NCI-H187 (cell line): ENCODE data around the gene TMEM106C.
"Not testable (repeated sequence)": the region's sequence is repeated elsewhere in the genome, so short reads cannot be mapped to it uniquely, and the experiment has no call there.

Source experiments
- DNase-seq, 2 experiments: peaks; one replicate each; lab custom pipeline; 2025; lab: John Stamatoyannopoulos, UW

Gene TMEM106C

DNA sequence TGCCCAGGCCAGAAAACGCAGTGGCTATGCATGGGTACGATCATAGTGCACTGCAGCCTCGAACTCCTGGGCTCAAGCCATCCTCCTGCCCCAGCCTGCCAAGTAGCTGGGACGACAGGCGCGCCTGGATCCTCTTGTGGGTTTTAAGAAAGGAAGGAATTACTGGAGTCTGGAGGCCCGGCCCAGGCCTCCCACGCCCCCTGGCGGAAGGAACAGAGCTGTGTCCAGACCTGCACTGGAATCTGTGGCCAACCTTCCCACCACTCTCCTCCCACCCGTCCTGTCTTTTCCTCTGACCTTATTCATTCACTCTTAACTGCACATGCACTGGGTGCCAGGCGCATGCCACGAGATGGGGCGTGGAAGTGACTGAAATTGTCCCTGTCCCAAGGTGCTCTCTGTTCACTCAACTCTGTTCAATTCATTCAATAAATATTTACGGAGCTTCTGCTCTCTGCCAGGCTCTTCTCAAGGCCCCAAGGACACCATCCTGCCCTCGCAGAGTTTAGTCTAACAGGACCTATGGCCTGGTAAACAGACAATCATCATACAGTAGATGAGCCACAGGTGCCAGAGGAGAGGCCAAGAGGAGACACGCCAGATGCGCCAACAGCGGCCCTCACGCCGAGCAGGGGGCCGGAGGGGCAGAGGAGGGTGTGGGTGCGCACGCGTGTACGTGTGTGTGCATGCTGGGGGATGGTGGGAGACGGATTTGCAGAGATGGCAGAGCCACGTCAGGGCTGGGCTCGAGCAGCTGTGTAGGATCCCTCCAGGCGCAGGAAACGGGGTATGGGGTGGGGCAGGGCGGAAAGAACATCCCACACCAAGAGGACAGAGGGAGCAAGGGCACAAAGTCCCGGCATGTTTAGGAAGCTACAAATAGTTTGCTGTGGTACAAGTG lies 13.7 kb upstream of the TMEM106C start:
- DNase-seq, result peak in 1 of 2 experiments; percentile 54

DNA sequence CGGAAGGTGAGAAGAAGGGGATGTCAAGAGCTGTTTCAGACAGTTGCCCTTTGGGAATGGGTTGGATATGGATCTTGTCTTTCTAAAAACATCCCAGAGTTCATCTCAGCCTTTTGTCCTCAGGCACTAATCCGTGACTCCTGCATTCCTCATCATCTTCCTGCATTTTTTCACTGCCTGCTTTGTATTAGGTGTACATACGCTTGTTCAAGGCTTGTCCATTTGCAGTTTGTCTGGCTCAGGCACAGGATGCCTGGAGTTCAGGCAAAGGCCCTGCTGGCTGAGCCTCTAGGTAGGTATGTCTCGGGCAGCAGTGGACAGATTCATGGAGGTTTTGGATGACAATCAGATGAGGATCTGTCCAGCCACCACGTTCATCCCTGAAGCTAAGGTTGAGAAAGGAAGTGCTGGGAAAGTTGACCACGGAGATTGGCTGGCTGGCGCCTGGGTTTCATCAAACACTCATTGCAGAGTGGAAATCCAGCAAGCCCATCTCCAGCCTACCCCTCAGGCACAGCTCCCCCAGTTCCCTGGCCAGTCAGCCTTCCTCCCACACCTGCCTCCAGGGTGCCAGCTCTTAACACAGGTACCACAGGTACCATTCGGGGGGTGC lies 12.4 kb upstream of the TMEM106C start:
- DNase-seq, result no peak

DNA sequence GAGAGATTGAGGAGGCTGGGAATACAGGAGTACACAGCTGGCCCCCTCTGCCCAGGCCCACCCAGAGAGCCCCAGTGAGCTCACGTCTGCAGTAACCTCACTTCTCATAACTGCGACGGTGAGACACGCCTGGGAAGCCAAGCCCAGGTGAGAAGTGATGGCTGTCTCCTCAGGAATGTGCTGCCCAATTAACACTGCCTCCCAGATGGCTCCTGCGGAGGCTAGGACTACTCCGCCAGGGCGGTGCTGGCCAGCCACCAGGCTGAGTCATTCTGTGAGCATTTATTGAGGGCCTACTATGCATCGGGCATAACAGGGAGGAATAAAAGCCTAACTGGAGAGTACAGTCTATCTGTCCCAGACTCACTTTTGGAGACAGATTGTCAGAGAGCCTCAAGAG lies 9.3 kb upstream of the TMEM106C start:
- no peak for DNase-seq

DNA sequence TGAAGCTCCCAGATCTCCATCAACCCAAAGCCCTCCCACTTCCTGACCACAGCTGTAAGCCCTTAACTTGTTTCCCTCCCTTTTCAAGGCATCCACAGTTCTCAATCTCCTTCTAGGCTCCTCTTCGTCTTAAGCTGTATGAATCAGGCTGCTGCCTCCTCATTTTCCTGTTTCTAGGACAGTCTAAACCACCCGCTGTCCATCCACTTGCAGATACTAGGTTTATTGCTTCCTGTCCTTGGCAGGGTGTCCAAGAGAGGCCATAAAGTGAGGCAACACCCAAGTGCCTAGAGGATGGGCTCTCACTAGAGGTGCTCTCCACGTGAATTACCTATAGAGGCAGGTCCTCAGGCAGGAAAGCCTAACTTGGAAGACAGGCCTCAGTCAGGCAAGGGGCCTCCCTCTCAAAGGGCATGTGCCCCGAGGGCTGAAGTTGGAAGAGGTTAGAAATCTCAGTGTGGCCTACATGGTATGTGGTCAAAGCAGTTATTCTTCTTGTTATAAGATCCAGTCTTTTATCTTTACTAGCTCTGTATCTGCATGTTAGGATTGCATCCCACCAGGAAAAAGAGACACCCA lies 8.8 kb upstream of the TMEM106C start:
- no peak for DNase-seq

DNA sequence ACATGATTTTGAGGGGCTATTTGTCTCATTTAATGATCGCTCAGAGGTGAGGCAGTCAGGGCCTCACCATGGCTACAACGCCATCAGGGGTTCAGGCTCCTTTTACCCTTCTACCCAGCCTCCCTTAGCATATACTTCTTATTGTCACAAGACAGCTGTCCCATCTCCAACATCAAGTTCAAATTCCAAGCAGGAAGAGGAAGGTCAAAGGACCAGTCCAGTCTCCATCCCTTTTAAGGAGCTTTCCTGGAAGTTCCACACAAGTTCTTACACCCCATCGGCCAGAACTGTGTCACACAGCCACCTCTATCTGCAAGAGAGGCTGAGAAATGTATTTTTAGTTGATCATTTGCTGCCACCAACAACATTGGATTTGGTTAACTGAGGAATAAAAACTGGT lies 8.3 kb upstream of the TMEM106C start:
- DNase-seq, result no peak

DNA sequence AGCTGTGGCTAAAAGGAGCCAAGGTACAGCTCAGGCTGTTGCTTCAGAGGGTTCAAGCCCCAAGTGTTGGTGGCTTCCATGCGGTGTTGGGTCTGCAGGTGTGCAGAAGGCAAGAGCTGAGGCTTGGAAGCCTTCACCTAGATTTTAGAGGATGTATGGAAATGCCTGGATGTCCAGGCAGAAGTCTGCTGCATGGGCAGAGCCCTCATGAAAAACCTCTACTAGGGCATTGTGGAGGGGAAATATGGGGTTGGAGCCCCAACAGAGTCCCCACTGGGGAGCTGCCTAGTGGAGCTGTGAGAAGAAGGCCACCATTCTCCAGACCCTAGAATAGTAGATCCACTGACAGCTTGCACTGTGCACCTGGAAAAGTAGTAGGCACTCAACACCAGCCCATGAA lies 5.7 kb upstream of the TMEM106C start:
- DNase-seq, result not testable (repeated sequence)

DNA sequence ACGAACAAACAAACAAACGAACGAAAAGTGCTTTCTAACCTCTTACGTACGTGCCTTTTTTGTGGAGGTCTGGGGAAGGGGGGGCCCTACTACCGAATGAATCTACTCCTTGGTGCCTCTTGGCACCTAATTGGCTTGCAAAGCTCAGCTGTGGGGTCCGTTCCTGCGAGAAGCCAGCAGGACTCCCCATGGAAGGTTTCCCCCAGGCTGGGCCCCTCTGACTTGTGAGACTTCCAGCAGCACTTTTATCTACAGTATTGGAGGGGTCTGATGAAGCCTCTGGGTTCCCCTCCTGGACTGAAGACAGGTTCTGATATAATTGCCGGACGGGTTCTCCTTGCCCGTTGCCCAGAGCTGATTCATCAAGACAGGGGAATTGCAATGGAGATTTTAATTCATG lies 1.2 kb upstream of the TMEM106C start:
- DNase-seq, result no peak

DNA sequence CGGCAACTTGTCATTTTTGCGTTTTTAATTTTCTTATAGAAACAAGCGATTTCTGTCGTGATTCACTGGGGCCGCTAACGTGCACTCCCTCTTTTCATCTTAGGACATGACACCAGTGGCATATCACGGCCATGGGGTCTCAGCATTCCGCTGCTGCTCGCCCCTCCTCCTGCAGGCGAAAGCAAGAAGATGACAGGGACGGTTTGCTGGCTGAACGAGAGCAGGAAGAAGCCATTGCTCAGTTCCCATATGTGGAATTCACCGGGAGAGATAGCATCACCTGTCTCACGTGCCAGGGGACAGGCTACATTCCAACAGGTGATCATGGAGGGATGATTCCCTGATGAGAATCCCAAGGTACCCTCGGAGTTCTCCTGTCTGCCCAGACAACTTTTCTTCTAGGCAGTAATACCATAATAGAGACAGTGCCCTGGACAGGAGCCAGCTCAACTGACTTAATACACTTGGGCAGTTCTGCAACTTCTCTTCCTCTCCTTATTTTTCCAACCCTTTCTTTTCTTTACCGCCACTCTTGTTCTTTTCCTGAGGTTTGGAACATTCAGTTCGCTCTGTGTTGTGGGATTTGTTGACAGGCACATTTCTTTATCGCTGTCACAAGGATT lies 821 bp downstream of the TMEM106C start:
- DNase-seq, result peak in 1 of 2 experiments; percentile 7

DNA sequence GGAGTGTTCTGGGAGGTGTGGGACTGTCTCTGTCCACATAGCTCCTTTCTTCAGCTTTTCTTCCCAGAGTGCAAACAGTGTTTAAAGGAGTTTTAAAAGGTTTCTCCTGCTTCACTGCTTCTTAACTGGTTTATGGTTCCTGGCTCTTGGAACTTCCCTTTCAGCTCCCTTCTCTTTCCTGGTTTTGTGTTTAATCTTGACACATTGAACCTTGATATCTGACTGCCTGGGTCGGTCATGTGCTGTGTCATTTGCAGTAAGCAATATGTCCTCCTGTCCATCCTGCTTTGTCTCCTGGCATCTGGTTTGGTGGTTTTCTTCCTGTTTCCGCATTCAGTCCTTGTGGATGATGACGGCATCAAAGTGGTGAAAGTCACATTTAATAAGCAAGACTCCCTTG lies 2.2 kb downstream of the TMEM106C start:
- no peak for DNase-seq

DNA sequence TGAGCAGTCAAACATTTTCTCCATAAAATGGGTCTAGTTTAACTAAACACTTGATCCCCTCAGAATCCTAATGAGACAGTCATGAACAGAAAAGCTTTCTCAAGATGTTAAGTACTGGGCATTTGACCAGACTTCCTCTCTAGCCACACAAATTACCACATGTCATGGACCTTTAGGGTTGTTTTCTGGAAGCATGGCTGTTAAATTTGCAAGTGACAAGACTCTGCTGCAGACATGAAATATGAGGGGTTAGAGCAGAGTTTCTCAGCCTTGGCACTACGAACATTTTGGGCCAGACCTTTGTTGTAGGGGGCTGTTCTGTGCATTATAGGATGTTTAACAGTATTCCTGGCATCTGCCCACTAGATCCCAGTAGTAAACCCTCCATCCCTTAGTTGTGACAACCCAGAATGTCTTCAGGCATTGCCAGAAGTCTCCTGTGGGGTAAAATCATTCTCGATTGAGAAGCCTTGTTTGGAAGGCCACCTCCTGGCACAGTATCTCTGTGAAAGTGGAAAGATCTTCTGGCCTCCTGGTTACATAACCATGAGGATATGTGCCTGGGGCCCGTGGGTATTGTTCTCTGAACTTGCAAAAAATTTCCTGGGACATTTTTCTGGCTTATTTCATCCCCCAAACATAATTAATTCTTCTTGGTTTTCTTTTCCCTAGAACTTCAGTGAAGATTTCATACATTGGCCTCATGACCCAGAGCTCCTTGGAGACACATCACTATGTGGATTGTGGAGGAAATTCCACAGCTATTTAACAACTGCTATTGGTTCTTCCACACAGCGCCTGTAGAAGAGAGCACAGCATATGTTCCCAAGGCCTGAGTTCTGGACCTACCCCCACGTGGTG lies 4.3 kb downstream of the TMEM106C start:
- DNase-seq, result no peak

DNA sequence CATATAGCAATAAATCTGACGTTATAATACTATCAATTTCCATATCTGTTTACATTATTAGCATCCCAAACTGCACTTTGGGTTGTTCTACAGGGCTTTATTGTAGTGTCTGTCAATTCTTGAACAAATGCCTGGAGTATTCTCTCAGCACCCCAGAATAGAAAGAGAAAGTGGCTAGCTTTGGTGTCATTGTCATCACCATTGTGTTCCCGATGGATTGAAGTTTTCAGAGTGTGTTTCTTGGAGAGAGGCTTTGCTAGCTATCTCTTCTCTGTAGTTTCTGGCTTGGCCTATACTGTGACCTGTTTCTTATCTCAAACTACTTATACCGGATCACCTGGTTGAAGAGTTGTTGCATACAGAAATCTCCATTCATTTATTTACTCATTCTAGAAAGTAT lies 6.4 kb downstream of the TMEM106C start:
- no peak for DNase-seq

DNA sequence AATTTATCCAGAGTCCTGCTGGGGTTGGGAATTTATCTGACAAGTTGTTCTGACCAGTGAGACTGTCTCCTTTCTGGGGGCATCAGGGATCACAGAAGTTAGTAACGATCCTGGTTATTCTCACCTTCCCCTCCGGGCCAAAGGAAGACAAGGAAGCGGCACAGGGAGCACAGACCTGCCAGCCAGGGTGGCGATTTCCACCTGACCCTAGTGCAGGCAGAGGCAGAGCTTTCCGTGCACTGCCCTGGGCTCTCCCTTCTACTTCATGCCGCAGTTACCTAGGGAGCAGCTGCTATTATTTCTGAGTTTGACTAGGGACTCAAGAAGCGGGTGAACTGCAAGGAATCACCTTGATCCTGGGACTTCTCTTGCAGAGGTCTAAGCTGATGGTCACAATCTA lies 7.4 kb downstream of the TMEM106C start:
- DNase-seq, result no peak

DNA sequence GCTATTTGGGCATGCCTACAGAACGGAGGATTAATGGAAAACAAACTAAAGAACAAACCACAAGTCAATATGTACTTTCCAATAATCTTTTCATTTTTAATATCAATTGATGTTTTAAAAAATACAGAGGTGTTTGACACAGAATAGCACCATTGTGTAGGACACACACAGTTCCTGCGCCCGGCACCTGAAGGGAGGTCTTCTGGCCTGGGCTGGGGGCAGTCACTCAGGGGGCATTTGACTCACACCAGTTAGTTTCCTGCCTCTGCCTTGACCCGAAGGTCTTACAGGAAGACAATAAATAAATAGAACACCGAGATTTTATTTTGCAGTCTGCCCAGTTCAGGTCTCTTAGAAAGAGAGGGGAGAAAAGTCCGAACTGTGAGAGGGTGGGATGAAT lies 9.5 kb downstream of the TMEM106C start:
- no peak for DNase-seq

DNA sequence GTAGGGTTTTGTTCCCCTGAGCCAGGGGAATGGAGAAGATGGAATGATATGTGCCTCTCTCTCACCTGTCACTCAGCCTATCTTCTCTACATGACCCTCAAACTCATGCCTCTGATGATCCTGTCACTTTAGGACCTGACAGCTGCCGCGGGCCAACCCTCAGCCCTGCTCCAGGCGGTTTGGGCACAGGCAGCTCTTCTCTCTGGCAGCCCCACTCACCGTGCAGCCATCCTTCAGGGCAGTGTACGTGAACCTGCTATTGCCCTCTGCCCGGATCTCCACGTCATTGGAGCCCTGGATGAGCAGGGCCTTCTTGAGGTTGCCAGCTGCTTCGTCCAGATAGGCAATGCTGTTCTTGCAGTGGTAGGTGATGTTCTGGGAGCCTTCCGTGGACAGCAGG lies 10.5 kb downstream of the TMEM106C start:
- DNase-seq, result no peak

DNA sequence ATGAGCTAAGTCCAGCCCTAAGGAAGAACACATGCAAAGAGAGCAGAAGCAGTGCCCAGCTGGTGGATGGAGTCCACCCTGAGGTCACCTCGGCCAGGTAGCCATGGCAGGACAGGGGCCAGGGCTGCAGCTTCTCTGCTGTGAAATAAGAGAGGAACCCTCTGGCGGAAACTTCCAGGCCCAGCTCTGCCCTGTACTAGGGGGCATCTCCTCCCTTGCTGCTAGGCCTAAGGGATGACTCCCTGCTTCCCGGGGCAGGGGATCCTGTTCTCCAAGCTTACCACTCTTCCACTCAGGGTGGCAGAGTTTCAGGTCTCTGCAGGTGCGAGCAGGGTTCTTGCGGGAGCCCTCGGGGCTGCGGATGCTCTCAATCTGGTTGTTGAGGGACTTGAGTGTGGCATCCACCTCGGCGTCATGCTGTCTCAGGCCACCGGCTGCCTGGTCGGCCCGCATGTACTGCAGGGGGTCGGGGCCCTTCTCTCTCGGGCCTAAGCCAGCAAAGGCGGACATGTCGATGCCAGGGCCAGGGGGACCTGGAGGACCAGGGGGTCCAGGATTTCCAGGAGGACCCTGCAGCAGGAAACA lies 11.7 kb downstream of the TMEM106C start:
- DNase-seq, result no peak

DNA sequence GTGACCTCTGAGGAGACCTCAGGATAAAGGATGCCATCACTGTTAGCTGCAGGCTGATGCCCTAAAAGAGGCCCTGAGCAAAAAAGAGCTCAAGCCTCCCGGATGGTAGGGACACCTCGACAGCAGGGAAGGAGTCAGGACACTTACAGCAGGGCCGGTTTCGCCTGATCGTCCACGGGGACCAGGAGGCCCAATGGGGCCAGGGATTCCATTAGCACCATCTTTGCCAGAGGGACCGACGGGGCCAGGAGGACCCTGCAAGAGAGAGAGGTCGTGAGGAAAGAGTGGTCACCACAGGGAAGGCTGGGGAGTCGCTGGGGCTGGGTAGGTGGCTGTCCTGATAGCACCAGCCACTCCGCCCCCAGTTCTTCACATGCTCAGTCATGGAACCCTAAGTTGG lies 12.4 kb downstream of the TMEM106C start:
- no peak for DNase-seq

DNA sequence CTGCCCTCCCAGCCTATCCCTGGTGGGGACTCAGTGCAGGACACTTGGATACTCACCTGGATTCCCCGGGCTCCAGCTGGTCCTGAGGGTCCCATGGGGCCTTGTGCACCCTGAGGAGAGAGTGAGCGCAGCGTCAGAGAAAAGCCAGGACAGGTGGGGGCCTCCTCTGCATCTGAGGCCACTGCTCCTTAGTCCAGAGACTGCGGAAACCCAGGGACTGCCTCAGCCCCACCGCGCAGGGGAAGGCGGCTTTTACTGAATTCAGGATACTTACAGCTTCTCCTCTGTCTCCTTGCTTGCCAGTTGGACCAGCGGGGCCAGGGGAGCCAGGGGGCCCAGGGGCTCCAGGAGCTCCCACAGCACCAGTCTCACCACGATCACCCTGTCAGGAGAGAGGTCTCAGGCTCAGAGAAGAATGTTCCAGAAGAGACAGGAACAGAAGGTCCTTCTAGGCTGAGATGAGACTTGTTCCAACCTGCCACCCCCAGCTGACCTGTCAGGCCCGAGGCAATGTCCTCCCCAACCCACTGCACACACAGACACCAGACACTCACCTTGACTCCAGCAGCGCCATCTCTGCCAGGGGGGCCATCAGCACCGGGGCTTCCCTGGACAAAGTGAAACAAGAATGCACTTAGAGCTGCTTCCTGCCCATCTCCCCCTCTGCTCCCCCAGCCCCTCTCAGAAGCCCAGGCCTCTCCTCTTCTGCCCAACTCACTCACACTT lies 13.8 kb downstream of the TMEM106C start:
- DNase-seq, result no peak

DNA sequence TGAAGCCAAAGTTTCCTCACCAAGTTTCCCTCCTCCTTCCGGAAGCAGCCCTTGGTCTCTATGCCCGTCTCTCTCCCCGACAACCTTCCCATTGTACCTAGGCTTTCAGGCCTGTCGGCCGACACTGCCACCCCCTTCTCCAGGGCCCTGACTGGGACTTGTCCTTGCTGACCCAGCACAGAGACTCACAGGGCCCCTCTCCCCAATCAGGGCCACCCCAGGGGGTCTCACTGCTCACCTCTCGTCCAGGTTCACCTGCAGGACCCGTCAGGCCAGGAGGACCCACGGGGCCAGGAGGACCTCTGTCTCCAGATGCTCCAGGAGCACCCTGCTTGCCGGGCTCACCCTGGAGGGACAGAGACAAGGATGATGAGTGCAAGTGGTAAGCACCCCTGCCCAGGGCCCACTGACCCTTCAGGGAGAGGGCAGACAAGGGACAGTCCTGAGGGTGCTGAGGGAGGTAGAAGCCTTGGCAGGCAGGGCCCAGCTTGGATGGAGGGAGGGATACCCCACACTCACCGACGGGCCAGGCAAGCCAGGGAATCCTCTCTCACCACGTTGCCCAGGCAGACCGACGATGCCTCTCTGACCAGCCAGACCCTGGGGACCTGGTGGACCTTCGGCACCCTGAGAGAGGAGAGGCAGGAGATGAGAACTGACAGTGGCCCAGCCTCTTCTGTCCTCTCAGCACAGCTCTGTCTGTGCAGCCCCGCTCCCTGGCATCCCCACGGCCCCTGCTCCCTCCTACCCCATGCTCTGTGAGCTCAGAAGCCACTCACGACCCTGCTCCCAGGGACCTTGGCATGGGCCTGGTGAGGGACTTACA lies 14.6 kb downstream of the TMEM106C start:
- no peak for DNase-seq

DNA sequence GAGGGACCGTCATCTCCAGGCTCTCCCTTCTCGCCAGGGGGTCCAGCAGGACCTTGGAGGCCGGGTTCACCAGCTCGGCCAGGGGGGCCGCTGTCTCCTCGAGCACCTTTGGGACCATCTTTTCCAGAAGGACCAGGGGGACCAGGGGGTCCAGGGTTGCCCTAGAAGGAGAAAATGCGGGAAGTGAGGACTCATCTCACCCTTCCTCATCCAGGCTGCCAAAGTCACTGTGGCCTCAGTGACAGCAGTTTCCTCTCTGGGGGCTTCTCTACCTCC lies 15.1 kb downstream of the TMEM106C start:
- DNase-seq, result no peak

DNA sequence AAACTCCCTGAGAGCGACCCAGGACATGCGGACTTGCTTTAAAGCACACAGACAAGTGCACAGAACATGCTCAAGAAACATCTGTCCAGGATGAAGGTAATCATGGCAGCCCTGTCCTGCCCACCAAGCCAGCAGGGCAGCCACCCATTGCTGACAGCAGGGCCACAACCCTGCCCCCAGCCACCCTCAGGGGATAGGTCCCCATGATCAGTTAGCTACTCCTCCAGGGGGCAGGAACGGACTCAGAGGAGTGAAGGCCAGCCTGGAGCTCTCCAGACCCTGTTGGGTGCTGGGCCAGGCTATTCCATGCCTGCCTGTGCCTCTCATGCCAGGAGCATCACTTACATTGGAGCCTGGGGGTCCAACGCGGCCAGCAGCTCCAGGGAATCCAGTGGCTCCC lies 15.8 kb downstream of the TMEM106C start:
- no peak for DNase-seq
